Naive thymus-derived CD8-positive, alpha-beta T cell (primary cell): Measurements from ENCODE around the gene CLDN4. TPM values are rescaled to one million over a fixed set of nuclear protein-coding genes. Genes with fewer than 3 reads are reported as not detected.
"Not testable (repeated sequence)": the region's sequence is repeated elsewhere in the genome, so short reads cannot be mapped to it uniquely, and the experiment has no call there.

Source experiments
- ATAC-seq, 2 donors: fragments of 150-1000 bp; cut with Tn5 transposase in 1 of 2; sonication (Bioruptor Pico), chemical (Tn5 transposase) in 1 of 2; 1 replicate in 1 of 2; 2 replicates in 1 of 2; pipeline ENCODE4 v1.10.0; 2021; ENCODE audit warnings: mild to moderate bottlenecking in 2 of 2, moderate library complexity in 2 of 2
- POLR2A ChIA-PET: fragments of 350-600 bp; sonication (Branson Sonifier 250); formaldehyde crosslinking; loops from one replicate; lab custom pipeline; 2021; ENCODE audit warnings: antibody characterized with exemption; lab: Charles Lee
- DNase-seq, 10 donors: peaks; one replicate each; pipeline versions ENCODE4 v3.0.0 to v3.0.0-alpha.2; 2020 to 2022
- H3K27ac Mint-ChIP-seq, 10 donors: one replicate each; pipeline ENCODE4 v1.8.0; 2020 to 2022; ENCODE audit warnings: mild to moderate bottlenecking in 10 of 10, mixed read lengths in 10 of 10, moderate library complexity in 4 of 10, inconsistent platforms in 1 of 10
- H3K27me3 Mint-ChIP-seq, 5 donors: one replicate each; pipeline ENCODE4 v1.8.0; 2021 to 2022; ENCODE audit warnings: mixed read lengths in 5 of 5
- H3K36me3 Mint-ChIP-seq, 3 donors: one replicate each; pipeline ENCODE4 v1.8.0; 2020 to 2022; ENCODE audit warnings: mixed read lengths in 3 of 3, mild to moderate bottlenecking in 2 of 3, inconsistent platforms in 1 of 3
- H3K4me1 Mint-ChIP-seq, 4 donors: one replicate each; pipeline ENCODE4 v1.8.0; 2021 to 2022; ENCODE audit warnings: mixed read lengths in 4 of 4
- H3K4me3 Mint-ChIP-seq, 10 donors: one replicate each; pipeline ENCODE4 v1.8.0; 2020 to 2022; ENCODE audit warnings: mild to moderate bottlenecking in 10 of 10, mixed read lengths in 10 of 10, moderate library complexity in 6 of 10, inconsistent platforms in 1 of 10
- H3K9me3 Mint-ChIP-seq, 9 donors: one replicate each; pipeline ENCODE4 v1.8.0; 2020 to 2022; ENCODE audit warnings: mixed read lengths in 9 of 9, mild to moderate bottlenecking in 3 of 9, inconsistent platforms in 1 of 9, moderate library complexity in 1 of 9
- polyA plus RNA-seq, 3 donors: library from polyadenylated mRNA; unstranded; fragments of 300-500 nt; fragmentation: Illumina TruSeq; gene quantifications; one replicate each; pipeline ENCODE4 v1.2.3, GENCODE V29; 2021
- total RNA-seq, 8 experiments: library from RNA in 2 of 8; stranded (reverse) in 2 of 8; gene quantifications; one replicate each; pipeline ENCODE4 v1.2.3 and lab custom pipeline; 2021 to 2026

The CLDN4 gene
- total and polyA plus RNA-seq, 5 experiments from 2014 or later, result 0.04 to 0.36 TPM; not detected in 3

DNA sequence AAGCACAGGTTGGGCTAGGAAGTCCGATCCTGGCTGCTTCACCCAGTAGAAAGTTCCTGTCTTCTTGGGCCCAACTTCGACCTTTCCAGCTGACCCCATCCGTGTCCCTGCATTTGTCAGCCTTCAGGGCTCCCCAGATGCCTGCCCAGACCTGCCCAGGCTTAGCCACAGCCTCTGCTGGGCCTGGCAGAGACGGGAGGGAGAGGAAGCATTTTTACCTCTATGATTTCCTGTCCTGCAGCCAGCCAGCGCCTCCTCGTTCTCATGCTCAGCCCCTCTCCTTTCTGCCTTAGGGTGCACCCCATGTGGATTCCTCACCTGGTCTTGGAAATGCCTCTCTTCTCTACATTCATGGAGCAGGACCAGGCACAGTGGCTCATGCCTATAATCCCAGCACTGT is 7.8 kb downstream of the CLDN4 start:
- POLR2A ChIA-PET, result no interaction called here
- ATAC-seq, result no peak
- Mint-ChIP-seq H3K4me1 (peaks cover under 1 to 8% (median 3%) of the 10 kb centered on the region in 4 donors), H3K4me3 (no peak overlapping the region), H3K27ac (peak overlapping the region in 1 of 10 donors; percentile 2), H3K27me3 (no peaks in the 10 kb centered on the region), H3K9me3 (peaks cover 0 to 2% (median 0%) of the 10 kb centered on the region in 9 donors), H3K36me3 (no peaks in the 10 kb centered on the region)
- DNase-seq, result peak in 1 of 10 donors; percentile 50

DNA sequence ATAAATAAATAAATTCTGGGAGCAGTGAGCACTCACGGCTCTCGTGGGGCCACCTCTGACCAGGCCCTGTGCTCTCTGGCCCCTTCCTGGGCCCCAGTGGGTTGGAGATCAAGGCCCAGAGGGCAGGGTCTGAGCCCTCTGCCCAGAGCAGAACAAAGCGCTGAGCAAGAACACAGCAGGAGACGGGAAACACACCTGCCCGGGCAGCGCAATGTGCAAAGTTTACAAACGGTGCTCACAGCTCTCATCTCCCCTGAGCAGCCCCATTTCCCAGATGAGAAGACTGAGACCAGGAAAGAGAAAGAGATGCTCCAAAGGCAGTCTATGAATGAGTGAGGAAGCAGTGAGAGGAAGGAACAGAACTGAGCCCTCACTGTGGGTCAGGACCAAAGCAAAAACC is 8.5 kb downstream of the CLDN4 start:
- Mint-ChIP-seq H3K4me3 (no peak overlapping the region), H3K27me3 (no peaks in the 10 kb centered on the region)

DNA sequence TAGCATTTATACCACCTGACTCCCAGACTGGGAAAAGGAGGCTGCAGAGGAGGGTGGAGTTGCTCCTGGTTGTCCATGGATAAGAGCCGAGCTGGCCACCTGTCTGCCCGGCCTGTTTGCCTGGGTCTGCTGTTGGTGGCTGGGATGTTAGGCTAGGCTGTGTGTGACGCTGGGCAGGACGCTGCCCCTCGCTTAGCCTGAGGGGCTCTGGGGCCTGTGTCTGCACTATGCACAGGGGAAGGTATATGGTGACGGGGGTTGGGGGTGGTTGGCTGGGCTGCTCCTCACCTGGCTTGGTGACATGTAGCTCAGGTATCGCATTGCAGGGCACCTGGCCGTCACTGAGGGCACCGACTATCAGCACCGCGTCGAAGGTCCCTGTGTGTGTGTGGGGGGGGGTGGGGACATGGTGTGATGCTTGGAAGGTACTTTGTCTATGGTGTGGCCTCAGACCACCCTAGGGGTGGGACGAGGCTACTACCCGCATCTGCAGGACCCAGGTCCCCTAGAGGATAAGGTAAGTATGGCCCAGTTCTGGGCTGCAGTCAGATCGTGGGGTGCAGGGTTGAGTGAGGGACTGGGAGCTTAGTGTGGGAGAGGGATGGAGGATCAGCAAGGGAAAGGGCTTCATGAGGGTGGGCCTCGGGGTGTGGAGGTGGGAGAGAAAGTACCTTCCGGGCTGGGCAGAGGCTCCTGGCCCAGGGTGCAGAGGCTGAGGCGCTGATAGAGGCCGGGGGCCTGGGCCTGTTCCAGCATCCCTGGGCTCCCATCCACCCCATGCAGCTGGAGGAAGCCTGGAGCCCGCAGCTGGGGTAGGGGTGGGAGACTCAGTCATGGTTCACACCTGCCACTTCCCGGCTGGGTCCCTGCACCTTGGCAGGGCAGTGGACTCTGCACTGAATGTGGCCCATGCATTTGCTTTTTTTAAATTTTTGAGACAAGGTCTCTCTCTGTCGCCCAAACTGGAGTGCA is 9.2 kb downstream of the CLDN4 start:
- H3K36me3 Mint-ChIP-seq, result no peaks in the 10 kb centered on the region
- peak overlapping the region in 4 of 10 donors; percentile 33 to 81 (median 51) for H3K4me3 Mint-ChIP-seq
- POLR2A ChIA-PET, result no interaction called here
- no peak for ATAC-seq
- peak overlapping the region in 2 of 10 donors; percentile 17 to 80 for H3K27ac Mint-ChIP-seq
- peak in 1 of 10 donors; percentile 55 for DNase-seq
- H3K9me3 Mint-ChIP-seq, result no peaks in the 10 kb centered on the region
- H3K27me3 Mint-ChIP-seq, result no peaks in the 10 kb centered on the region
- peaks cover 6 to 17% (median 13%) of the 10 kb centered on the region in 4 donors for H3K4me1 Mint-ChIP-seq

More for the DNA sequence above, 8.5 kb downstream of the CLDN4 start:
- no peak for ATAC-seq
- POLR2A ChIA-PET, result no interaction called here
- Mint-ChIP-seq H3K9me3 (peaks cover 0 to 1% (median 0%) of the 10 kb centered on the region in 9 donors), H3K4me1 (peaks cover 5 to 15% (median 10%) of the 10 kb centered on the region in 4 donors), H3K27ac (peak overlapping the region in 1 of 10 donors; percentile 2), H3K36me3 (no peaks in the 10 kb centered on the region)
- DNase-seq, result peak in 1 of 10 donors; percentile 18

DNA sequence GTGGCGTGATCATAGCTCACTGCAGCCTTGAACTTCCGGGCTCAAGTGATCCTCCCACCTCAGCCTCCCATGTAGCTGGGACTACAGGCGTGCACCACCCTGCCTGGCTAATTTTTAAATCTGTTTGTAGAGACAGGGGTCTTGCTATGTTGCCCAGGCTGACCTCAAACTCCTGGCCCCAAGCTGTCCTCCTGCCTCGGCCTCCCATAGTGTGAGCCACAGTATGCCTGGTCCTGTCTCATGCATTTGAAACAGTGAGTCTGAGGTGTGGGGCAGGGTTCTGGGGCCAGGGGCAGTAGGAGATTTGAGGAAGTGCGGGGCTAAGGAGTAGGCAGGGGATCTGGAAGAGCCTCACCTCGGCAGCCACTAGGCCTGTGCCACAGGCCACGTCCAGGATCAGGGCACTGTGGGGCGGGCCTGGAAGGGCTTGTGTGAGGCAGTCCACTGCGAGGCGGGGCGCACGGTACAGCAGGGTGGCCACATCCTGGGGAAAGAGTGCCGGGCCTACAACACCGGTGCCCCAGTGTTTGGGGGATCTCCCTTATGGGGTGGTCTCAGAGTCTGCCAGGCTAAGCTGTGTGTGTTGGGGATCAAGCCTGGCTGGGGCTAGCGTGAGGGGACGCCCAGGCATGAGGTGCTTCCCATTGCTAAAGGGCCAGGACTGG is 10.1 kb downstream of the CLDN4 start:
- H3K36me3 Mint-ChIP-seq, result no peaks in the 10 kb centered on the region
- ATAC-seq, result no peak
- H3K4me3 Mint-ChIP-seq, result peak overlapping the region in 8 of 10 donors; percentile 3 to 70 (median 52)
- no peaks in the 10 kb centered on the region for H3K9me3 Mint-ChIP-seq
- H3K27ac Mint-ChIP-seq, result peak overlapping the region in 3 of 10 donors; percentile 15 to 80 (median 36)
- peak in 1 of 10 donors; percentile 58 for DNase-seq
- peaks cover 6 to 18% (median 16%) of the 10 kb centered on the region in 4 donors for H3K4me1 Mint-ChIP-seq
- H3K27me3 Mint-ChIP-seq, result no peaks in the 10 kb centered on the region
- POLR2A ChIA-PET, result no interaction called here

DNA sequence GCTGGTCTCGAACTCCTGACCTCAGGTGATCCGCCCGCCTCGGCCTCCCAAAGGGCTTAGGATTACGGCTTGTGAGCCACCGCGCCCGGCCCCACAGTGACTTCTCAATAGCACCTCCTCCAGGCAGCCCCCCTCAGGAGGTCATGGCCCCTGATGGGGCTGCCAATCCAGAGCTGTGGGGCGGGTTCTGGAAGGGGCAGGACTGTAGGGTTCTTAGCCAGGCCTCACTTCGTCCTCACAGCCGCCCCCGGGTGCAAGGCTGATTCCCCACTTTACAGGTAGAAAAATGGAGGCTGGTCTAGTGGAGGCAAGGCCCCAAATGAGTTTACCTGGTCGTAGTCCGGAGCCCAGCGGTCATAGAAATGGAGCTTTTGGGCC is 10.9 kb downstream of the CLDN4 start:
- H3K27me3 Mint-ChIP-seq, result no peaks in the 10 kb centered on the region
- H3K27ac Mint-ChIP-seq, result peak overlapping the region in 2 of 10 donors; percentile 64 to 90
- H3K4me3 Mint-ChIP-seq, result peak overlapping the region; percentile 81 to 91 (median 88)
- ATAC-seq (no peak), DNase-seq (peak in 1 of 10 donors; percentile 51)
- H3K4me1 Mint-ChIP-seq, result peaks cover 6 to 22% (median 16%) of the 10 kb centered on the region in 4 donors
- POLR2A ChIA-PET, result interaction anchor here (0.7 to 2.1 kb wide), 3 partner anchors 8 to 167 kb away, joined by 3 to 6 read pairs (median 4); no protein-coding TSS in a partner anchor
- no peaks in the 10 kb centered on the region for H3K36me3 Mint-ChIP-seq
- H3K9me3 Mint-ChIP-seq, result no peaks in the 10 kb centered on the region

DNA sequence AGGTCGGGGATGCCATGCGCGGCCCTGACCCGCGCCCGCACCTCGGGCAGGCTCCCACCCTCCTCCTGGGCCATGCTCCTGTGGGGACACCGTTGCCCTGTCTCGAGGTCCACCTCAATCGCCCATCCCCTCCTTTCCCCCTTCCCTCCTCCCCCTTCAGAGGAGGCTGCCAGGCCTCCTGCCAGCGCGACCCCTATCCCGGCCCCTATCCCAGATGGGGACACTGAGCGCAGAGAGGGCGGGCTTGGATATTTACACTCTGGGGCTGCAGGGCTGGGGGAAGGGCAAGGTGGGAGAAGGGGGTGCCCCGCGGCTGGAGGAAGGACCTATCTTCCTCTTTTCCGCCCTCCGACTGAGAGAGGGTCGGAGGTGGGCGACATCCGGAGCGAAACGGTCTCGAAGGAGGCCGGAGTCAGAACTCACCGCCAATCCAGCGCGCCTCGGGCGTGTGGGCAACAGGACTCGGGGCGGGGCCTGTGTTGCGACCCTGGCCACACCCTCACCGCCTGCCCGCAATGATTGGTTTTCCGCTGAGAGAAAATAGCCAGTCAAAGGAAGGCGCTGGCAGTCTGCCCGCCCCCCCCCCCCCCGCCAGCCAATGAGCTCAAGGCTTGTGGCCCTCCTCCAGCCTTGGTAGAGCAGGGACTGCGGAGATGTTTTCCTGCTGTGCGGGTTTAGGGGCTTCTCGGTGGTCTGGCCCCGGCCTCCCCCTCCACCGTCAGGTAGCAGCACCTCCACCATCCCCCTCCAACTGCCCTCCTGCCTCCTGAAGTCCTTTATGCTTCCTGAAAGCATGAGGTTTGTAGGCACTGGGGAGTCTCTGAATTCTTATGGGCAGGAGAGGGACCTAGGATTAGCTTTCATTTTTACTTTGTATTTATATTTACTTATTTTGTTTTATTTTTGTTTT is 11.5 kb downstream of the CLDN4 start, which contains the start of gene METTL27:
TSS of gene METTL27 (minus strand) at position 450 of the 910 bp plus-strand sequence. CDS start at position 74, 376 bp downstream.
- H3K4me3 Mint-ChIP-seq, result peak within 1 kb of the TSS; percentile 81 to 91 (median 88)
- POLR2A ChIA-PET, result interaction anchor here (0.7 to 2.1 kb wide), 7 partner anchors 9 to 331 kb away, joined by 3 to 6 read pairs (median 4); partner anchors contain the start of genes ABHD11 and BAZ1B

DNA sequence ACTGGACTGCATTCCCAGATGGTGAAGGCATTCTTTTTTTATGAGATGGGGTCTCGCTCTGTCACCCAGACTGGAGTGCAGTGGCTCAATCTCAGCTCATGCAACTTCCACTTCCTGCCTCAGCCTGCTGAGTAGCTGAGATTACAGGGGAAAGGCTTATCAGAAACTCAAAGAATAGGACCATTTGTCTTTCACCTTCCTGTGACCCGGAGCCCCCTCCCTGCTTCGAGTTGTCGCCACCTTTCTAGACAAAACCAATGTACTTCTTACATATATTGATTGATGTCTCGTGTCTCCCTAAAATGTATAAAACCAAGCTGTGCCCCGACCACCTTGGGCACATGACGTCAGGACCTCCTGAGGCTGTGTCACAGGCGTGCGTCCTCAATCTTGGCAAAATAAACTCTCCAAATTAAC is 13.3 kb downstream of the CLDN4 start:
- POLR2A ChIA-PET, result interaction anchor here (2.1 kb wide), 1 partner anchor 105 kb away, joined by 6 read pairs; the partner anchor contains the start of gene ABHD11
- no peaks in the 10 kb centered on the region for H3K9me3 Mint-ChIP-seq
- H3K36me3 Mint-ChIP-seq, result no peaks in the 10 kb centered on the region
- H3K4me3 Mint-ChIP-seq, result peak overlapping the region; percentile 16 to 59 (median 46)
- H3K4me1 Mint-ChIP-seq, result peaks cover 6 to 24% (median 16%) of the 10 kb centered on the region in 4 donors
- H3K27ac Mint-ChIP-seq, result peak overlapping the region; percentile 12 to 87 (median 62)
- ATAC-seq (no peak), DNase-seq (no peak)
- H3K27me3 Mint-ChIP-seq, result no peaks in the 10 kb centered on the region

More for the DNA sequence above, 11.5 kb downstream of the CLDN4 start, which contains the start of gene METTL27:
- Mint-ChIP-seq H3K27ac (peak within 1 kb of the TSS; percentile 57 to 92 (median 86)), H3K4me1 (peaks cover 6 to 24% (median 16%) of the 10 kb centered on the region in 4 donors), H3K36me3 (no peaks in the 10 kb centered on the region), H3K27me3 (no peaks in the 10 kb centered on the region), H3K9me3 (no peaks in the 10 kb centered on the region)
- ATAC-seq (peak; percentile 99), DNase-seq (peak; percentile 79 to 94 (median 86))

DNA sequence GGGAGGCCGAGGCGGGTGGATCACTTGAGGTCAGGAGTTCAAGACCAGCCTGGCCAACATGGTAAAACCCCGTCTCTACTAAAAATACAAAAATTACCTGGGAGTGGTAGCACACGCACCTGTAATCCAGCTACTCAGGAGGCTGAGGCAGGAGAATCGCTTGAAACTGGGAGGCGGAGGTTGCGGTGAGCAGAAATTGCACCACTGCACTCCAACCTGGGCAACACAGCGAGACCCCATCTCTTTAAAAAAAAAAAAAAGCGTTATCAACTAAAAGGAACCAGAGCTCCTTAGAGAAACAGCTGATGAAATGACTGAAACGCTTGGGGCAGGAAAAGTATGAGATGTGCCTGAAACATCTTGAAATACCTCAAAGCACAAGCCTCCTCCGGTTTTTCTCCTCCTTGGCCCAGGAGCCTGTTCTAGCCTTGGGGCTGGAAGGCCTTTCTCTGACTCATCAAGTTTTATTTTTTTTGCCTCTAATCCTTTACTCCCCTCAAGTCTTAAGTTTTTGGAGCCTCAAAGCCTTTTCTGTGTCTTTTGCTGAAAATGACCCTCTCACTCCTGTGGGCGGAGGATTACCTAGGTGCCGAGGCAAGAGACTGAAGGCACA is 14.2 kb downstream of the CLDN4 start:
- POLR2A ChIA-PET, result interaction anchor here (2.1 kb wide), 1 partner anchor 106 kb away, joined by 6 read pairs; the partner anchor contains the start of gene ABHD11
- DNase-seq (no peak), ATAC-seq (no peak)
- Mint-ChIP-seq H3K27ac (peak overlapping the region in 3 of 10 donors; percentile 29 to 65 (median 37)), H3K4me1 (peaks cover 6 to 24% (median 16%) of the 10 kb centered on the region in 4 donors), H3K27me3 (no peaks in the 10 kb centered on the region), H3K36me3 (no peaks in the 10 kb centered on the region), H3K4me3 (peak overlapping the region in 2 of 10 donors; percentile 34), H3K9me3 (no peaks in the 10 kb centered on the region)

DNA sequence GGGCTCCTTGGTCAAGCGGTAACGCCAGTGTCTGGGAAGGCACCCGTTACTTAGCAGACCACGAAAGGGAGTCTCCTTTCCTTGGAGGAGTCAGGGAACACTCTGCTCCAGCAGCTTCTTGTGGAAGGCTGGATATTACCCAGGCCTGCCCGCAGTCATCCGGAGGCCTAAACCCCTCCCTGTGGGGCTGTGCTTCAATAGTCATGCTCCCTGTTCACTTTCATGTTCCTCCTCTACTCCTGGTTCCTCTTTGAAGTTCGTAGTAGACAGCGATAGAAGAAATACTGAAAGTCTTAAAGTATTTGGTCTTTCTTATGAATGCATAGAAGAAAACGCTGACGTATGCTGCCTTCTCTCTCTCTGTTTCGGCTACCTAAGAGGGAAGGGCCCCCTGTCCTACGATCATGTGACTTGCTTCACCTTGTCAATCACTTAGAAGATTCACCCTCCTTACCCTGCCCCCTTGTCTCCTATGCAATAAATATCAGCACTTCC is 15.0 kb downstream of the CLDN4 start:
- H3K9me3 Mint-ChIP-seq, H3K27me3 Mint-ChIP-seq, ATAC-seq, DNase-seq, POLR2A ChIA-PET, H3K36me3 Mint-ChIP-seq: not testable (repeated sequence)
- H3K27ac Mint-ChIP-seq, result peak overlapping the region in 2 of 10 donors; percentile 30 to 42
- peak overlapping the region in 1 of 10 donors; percentile 34 for H3K4me3 Mint-ChIP-seq
- H3K4me1 Mint-ChIP-seq, result peaks cover 6 to 25% (median 16%) of the 10 kb centered on the region in 4 donors

DNA sequence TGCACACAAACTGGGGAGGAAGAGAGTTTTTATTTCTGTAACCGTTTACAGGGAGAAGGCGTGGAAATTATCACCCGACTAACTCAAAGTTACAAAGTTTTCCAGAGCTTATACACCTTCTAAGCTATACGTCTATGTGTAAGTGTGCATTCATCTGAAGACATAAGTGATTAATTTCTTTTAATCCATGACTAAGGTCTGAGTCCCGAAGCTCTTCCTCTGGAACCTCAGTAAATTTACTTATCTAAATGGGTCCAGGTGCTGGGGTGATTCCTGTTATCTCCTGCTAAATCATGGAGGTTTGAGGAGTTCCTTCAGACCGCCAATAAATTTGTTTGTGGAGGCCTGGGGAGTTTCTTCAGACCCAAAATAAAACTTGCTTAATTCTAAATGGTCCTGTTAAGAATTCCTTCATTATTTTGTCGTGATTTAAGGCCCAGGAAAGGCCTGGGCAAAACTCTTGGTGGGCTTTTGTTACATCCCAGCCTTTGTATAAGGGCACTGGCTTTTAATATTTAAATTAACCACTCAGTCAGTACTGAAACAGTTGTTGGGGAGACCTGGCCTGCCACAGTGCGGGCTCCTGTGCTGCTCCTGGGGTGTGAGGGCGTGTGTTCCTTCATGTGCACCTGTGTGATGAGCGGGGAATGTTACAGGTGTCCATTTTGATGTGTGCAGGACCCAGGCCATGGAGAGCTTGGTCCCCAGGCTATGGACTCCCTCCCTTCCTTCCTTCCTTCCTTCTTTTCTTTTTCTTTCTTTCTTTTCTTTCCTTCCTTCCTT is 17.3 kb downstream of the CLDN4 start:
- no peak for DNase-seq
- Mint-ChIP-seq H3K36me3 (no peaks in the 10 kb centered on the region), H3K9me3 (no peaks in the 10 kb centered on the region), H3K27ac (peak overlapping the region in 1 of 10 donors; percentile 37), H3K4me3 (no peak overlapping the region), H3K4me1 (peaks cover 6 to 31% (median 11%) of the 10 kb centered on the region in 4 donors), H3K27me3 (peaks cover 0 to 3% (median 2%) of the 10 kb centered on the region in 5 donors)
- POLR2A ChIA-PET, result no interaction called here
- no peak for ATAC-seq
